Liver (tissue), 9 donors: ENCODE data around the gene SLC46A1. TPM values are rescaled to one million over a fixed set of nuclear protein-coding genes. Genes with fewer than 3 reads are reported as not detected.
A peak's percentile ranks its signal among the peaks of the same experiment; 100 is the strongest.
"Not testable (repeated sequence)": the region's sequence is repeated elsewhere in the genome, so short reads cannot be mapped to it uniquely, and the experiment has no call there.

Experiments
- DNase-seq: peaks from one replicate; pipeline ENCODE4 v3.0.0-alpha.2; 2017; ENCODE audit warnings: low spot score
- H3K27ac ChIP-seq, 2 donors: one replicate each; pipeline ENCODE4 v1.7.0; 2013; ENCODE audit warnings: inconsistent platforms in 2 of 2, low read length in 2 of 2, control low read depth in 1 of 2, low read depth in 1 of 2, mild to moderate bottlenecking in 1 of 2
- H3K27me3 ChIP-seq, 4 donors: one replicate each; pipeline versions ENCODE4 v1.6.1 to v1.7.0; 2013; ENCODE audit warnings: low read length in 3 of 4, inconsistent platforms in 1 of 4, mild to moderate bottlenecking in 1 of 4, moderate library complexity in 1 of 4; ENCODE audit not compliant: control insufficient read depth in 4 of 4, insufficient read depth in 4 of 4
- H3K36me3 ChIP-seq, 4 donors: one replicate each; pipeline versions ENCODE4 v1.6.1 to v1.7.0; 2013; ENCODE audit warnings: low read length in 3 of 4, mild to moderate bottlenecking in 3 of 4, low read depth in 1 of 4, moderate library complexity in 1 of 4; ENCODE audit not compliant: control insufficient read depth in 4 of 4, insufficient read depth in 3 of 4
- H3K4me1 ChIP-seq, 4 donors: one replicate each; pipeline versions ENCODE4 v1.6.1 to v1.7.0; 2013; ENCODE audit warnings: low read length in 3 of 4, mild to moderate bottlenecking in 3 of 4, moderate library complexity in 1 of 4; ENCODE audit not compliant: control insufficient read depth in 4 of 4, insufficient read depth in 4 of 4
- H3K4me3 ChIP-seq, 3 donors: one replicate each; pipeline versions ENCODE4 v1.6.1 to v1.7.0; 2013; ENCODE audit warnings: low read length in 3 of 3, control low read depth in 1 of 3, low read depth in 1 of 3, mild to moderate bottlenecking in 1 of 3
- H3K9ac ChIP-seq, 2 donors: one replicate each; pipeline ENCODE4 v1.7.0; 2013; ENCODE audit warnings: low read length in 2 of 2, mild to moderate bottlenecking in 2 of 2, moderate library complexity in 2 of 2, control low read depth in 1 of 2, low read depth in 1 of 2
- H3K9me3 ChIP-seq, 4 donors: one replicate each; pipeline versions ENCODE4 v1.6.1 to v1.7.0; 2013; ENCODE audit warnings: low read length in 3 of 4; ENCODE audit not compliant: control insufficient read depth in 4 of 4
- EGR1 ChIP-seq, 2 donors: IDR thresholded peaks; 2 replicates each; pipeline ENCODE4 v1.6.1; 2016 to 2018; ENCODE audit warnings: antibody characterized with exemption in 2 of 2, low read depth in 2 of 2
- FOXA1 ChIP-seq: IDR thresholded peaks from 2 replicates; pipeline ENCODE4 v1.6.1; 2016; ENCODE audit warnings: antibody characterized with exemption
- FOXA2 ChIP-seq: IDR thresholded peaks from 2 replicates; pipeline ENCODE4 v1.6.1; 2016; ENCODE audit warnings: antibody characterized with exemption
- HNF4A ChIP-seq, 2 donors: conservative IDR thresholded peaks; 2 replicates each; pipeline ENCODE4 v1.6.1; 2016; ENCODE audit warnings: antibody characterized with exemption in 2 of 2, mild to moderate bottlenecking in 2 of 2
- JUND ChIP-seq, 2 donors: IDR thresholded peaks; 2 replicates each; pipeline ENCODE4 v1.6.1; 2016; ENCODE audit warnings: antibody characterized with exemption in 2 of 2
- RAD21 ChIP-seq, 2 donors: IDR thresholded peaks; 2 replicates each; pipeline ENCODE4 v1.6.1; 2016; ENCODE audit warnings: antibody characterized with exemption in 2 of 2, mild to moderate bottlenecking in 2 of 2
- YY1 ChIP-seq: IDR thresholded peaks from 2 replicates; pipeline ENCODE4 v1.6.1; 2016; ENCODE audit warnings: antibody characterized with exemption, mild to moderate bottlenecking
- WGBS: extraction: QIAGEN DNeasy Blood & Tissue Kit; methylation state at CpG from one replicate; pipeline ENCODE4 v1.1.7; 2013; 5-methylcytosine and 5-hydroxymethylcytosine counted together
- polyA plus RNA-seq, 2 donors: library from polyadenylated mRNA; stranded (reverse) in 1 of 2; unstranded in 1 of 2; fragments of 200-250 nt in 1 of 2; fragments of >200 nt in 1 of 2; fragmentation: Nextera tagmentation in 1 of 2; extraction: Ambion mirVana in 1 of 2; gene quantifications; one replicate each; pipeline versions ENCODE4 v1.2.1 to v1.2.3, GENCODE V29; 2013 to 2015
- total RNA-seq, 2 donors: library from RNA; depleted of rRNA; stranded (reverse); fragments of >200 nt; gene quantifications; one replicate each; pipeline ENCODE4 v1.2.3, GENCODE V29; 2014
- TF ChIP-seq, protein P1 (sequence below): fragments of 150-350 bp; IDR thresholded peaks from 2 replicates; pipeline ENCODE4 v1.5.1; 2017; ENCODE audit warnings: improper control_type of control experiment, low read depth, low read length; ENCODE audit not compliant: missing input control
- TF ChIP-seq, protein P2 (sequence below): IDR thresholded peaks from 2 replicates; pipeline ENCODE4 v1.6.1; 2016; ENCODE audit warnings: antibody characterized with exemption, mild to moderate bottlenecking
- TF ChIP-seq, protein P3 (sequence below): IDR thresholded peaks from 2 replicates; pipeline ENCODE4 v1.6.1; 2016; ENCODE audit warnings: antibody characterized with exemption
- TF ChIP-seq, protein P4 (sequence below): IDR thresholded peaks from 2 replicates; pipeline ENCODE4 v1.6.1; 2016; ENCODE audit warnings: antibody characterized with exemption
- TF ChIP-seq, protein P5 (sequence below): IDR thresholded peaks from 2 replicates; pipeline ENCODE4 v1.6.1; 2016; ENCODE audit warnings: antibody characterized with exemption
- donor health status: healthy.
- donor health status: healthy.
- donor health status: healthy.
- donor health status: healthy.
- donor health status: healthy.

The SLC46A1 gene
- total and polyA plus RNA-seq, 4 donors: 13.6 to 47.9 (median 19.1) TPM

DNA sequence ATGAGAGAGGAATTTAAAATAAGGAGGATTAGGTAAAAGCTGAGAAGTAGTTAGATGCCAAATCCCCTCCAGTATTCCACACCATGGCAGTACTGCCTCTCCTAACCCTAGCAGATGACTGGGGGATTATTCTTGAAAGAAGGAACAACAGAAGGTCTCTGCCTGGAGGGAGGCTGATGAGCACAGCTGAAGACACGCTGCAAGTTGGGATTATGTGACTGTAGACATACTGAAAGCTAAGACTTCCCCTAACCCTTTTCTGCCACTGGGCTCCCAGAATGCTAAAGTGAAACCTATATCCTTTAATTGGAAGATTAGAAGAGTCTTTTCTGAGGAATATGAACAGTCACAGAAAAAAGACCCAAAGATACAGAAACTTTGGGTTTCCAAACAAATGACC, 27.7 kb upstream of the SLC46A1 start:
- H3K27ac ChIP-seq: no peak overlapping the region
- no peak overlapping the region for H3K9ac ChIP-seq
- no peak for DNase-seq
- peaks cover 0 to 8% (median 1%) of the 10 kb centered on the region in 4 donors for H3K4me1 ChIP-seq
- no peak overlapping the region for H3K4me3 ChIP-seq
- H3K27me3 ChIP-seq: no peaks in the 10 kb centered on the region
- H3K36me3 ChIP-seq: no peaks in the 10 kb centered on the region
- TF ChIP-seq HNF4A (conservative IDR thresholded peaks at IDR 0.05) (no peak), FOXA2 (no peak), YY1 (no peak), RAD21 (IDR thresholded peaks at IDR 0.05) (no peak), FOXA1 (no peak), JUND (IDR thresholded peaks at IDR 0.05) (no peak), EGR1 (IDR thresholded peaks at IDR 0.05; ENCODE audit: low read depth in 2 of 2) (no peak)
- TF ChIP-seq, protein P1, sequence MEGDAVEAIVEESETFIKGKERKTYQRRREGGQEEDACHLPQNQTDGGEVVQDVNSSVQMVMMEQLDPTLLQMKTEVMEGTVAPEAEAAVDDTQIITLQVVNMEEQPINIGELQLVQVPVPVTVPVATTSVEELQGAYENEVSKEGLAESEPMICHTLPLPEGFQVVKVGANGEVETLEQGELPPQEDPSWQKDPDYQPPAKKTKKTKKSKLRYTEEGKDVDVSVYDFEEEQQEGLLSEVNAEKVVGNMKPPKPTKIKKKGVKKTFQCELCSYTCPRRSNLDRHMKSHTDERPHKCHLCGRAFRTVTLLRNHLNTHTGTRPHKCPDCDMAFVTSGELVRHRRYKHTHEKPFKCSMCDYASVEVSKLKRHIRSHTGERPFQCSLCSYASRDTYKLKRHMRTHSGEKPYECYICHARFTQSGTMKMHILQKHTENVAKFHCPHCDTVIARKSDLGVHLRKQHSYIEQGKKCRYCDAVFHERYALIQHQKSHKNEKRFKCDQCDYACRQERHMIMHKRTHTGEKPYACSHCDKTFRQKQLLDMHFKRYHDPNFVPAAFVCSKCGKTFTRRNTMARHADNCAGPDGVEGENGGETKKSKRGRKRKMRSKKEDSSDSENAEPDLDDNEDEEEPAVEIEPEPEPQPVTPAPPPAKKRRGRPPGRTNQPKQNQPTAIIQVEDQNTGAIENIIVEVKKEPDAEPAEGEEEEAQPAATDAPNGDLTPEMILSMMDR: no peak
- TF ChIP-seq, protein P2, sequence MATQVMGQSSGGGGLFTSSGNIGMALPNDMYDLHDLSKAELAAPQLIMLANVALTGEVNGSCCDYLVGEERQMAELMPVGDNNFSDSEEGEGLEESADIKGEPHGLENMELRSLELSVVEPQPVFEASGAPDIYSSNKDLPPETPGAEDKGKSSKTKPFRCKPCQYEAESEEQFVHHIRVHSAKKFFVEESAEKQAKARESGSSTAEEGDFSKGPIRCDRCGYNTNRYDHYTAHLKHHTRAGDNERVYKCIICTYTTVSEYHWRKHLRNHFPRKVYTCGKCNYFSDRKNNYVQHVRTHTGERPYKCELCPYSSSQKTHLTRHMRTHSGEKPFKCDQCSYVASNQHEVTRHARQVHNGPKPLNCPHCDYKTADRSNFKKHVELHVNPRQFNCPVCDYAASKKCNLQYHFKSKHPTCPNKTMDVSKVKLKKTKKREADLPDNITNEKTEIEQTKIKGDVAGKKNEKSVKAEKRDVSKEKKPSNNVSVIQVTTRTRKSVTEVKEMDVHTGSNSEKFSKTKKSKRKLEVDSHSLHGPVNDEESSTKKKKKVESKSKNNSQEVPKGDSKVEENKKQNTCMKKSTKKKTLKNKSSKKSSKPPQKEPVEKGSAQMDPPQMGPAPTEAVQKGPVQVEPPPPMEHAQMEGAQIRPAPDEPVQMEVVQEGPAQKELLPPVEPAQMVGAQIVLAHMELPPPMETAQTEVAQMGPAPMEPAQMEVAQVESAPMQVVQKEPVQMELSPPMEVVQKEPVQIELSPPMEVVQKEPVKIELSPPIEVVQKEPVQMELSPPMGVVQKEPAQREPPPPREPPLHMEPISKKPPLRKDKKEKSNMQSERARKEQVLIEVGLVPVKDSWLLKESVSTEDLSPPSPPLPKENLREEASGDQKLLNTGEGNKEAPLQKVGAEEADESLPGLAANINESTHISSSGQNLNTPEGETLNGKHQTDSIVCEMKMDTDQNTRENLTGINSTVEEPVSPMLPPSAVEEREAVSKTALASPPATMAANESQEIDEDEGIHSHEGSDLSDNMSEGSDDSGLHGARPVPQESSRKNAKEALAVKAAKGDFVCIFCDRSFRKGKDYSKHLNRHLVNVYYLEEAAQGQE: no peak
- TF ChIP-seq, protein P3, sequence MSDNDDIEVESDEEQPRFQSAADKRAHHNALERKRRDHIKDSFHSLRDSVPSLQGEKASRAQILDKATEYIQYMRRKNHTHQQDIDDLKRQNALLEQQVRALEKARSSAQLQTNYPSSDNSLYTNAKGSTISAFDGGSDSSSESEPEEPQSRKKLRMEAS: no peak
- TF ChIP-seq, protein P4, sequence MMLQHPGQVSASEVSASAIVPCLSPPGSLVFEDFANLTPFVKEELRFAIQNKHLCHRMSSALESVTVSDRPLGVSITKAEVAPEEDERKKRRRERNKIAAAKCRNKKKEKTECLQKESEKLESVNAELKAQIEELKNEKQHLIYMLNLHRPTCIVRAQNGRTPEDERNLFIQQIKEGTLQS: no peak
- TF ChIP-seq, protein P5, sequence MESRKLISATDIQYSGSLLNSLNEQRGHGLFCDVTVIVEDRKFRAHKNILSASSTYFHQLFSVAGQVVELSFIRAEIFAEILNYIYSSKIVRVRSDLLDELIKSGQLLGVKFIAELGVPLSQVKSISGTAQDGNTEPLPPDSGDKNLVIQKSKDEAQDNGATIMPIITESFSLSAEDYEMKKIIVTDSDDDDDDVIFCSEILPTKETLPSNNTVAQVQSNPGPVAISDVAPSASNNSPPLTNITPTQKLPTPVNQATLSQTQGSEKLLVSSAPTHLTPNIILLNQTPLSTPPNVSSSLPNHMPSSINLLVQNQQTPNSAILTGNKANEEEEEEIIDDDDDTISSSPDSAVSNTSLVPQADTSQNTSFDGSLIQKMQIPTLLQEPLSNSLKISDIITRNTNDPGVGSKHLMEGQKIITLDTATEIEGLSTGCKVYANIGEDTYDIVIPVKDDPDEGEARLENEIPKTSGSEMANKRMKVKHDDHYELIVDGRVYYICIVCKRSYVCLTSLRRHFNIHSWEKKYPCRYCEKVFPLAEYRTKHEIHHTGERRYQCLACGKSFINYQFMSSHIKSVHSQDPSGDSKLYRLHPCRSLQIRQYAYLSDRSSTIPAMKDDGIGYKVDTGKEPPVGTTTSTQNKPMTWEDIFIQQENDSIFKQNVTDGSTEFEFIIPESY: no peak
- 81% methylated on average over 1 of the region's 1 CpG for WGBS
- no peaks in the 10 kb centered on the region for H3K9me3 ChIP-seq

DNA sequence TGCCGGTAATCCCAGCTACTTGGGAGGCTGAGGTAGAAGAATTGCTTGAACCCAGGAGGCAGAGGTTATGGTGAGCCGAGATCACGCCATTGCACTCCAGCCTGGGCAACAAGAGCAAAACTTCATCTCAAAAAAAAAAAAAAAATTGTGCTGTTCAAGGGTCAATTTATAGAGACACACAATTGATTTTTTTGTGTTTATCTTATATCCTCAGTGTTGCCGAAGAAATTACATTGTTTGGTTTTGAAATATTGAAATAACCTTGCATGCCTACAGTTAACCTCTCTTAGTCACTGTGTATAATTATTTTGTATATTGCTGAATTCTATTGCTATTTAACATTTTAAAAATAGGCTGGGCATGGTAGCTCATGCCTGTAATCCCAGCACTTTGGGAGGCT, 22.0 kb upstream of the SLC46A1 start:
- 41% methylated on average over 4 of the region's 4 CpGs for WGBS
- H3K9ac ChIP-seq: not testable (repeated sequence)

More for the DNA sequence above, 22.0 kb upstream of the SLC46A1 start:
- not testable (repeated sequence) for H3K4me3 ChIP-seq, H3K9me3 ChIP-seq, H3K4me1 ChIP-seq, DNase-seq, H3K36me3 ChIP-seq, H3K27ac ChIP-seq, H3K27me3 ChIP-seq
- TF ChIP-seq HNF4A (conservative IDR thresholded peaks at IDR 0.05): peak in 1 of 2 donors; percentile 39
